ENCODE data around the gene A2ML1. TPM values are rescaled to one million over a fixed set of nuclear protein-coding genes. Genes with fewer than 3 reads are reported as not detected.

A2ML1 gene
- total and polyA plus RNA-seq, 2 donors from 2014 or later: not detected

DNA sequence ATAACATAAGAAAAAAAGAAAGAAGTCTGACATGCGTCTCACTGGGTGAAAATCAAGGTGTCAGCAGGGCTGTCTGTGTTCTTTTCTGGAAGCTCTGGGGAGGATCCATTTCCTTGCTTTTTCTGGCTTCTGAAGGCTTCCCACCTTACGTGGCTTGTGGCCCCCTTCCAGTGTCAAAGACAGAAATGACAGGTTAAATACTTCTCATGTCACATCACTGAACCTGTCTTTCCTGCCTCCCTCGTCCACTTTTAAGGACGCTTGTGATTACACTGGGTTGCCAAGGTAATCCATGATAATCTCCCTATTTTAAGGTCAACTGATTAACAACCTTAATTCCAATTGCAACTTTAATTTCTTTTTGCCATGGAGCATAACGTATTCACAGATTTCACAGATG is 87.3 kb downstream of the A2ML1 start:
- no peak for FAIRE-seq
- H3K9me3 ChIP-seq (ENCODE audit: control insufficient read depth in 2 of 3, insufficient read depth in 1 of 3, low read length in 3 of 3): no peaks in the 10 kb centered on the region
- TF ChIP-seq, protein P1, sequence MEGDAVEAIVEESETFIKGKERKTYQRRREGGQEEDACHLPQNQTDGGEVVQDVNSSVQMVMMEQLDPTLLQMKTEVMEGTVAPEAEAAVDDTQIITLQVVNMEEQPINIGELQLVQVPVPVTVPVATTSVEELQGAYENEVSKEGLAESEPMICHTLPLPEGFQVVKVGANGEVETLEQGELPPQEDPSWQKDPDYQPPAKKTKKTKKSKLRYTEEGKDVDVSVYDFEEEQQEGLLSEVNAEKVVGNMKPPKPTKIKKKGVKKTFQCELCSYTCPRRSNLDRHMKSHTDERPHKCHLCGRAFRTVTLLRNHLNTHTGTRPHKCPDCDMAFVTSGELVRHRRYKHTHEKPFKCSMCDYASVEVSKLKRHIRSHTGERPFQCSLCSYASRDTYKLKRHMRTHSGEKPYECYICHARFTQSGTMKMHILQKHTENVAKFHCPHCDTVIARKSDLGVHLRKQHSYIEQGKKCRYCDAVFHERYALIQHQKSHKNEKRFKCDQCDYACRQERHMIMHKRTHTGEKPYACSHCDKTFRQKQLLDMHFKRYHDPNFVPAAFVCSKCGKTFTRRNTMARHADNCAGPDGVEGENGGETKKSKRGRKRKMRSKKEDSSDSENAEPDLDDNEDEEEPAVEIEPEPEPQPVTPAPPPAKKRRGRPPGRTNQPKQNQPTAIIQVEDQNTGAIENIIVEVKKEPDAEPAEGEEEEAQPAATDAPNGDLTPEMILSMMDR (IDR thresholded peaks at IDR 0.05; ENCODE audit: borderline replicate concordance, extremely low read depth, insufficient read depth): no peak
- no peak overlapping the region for H3K9ac ChIP-seq (ENCODE audit: low read length in 3 of 3)
- no peak for DNase-seq
- no peak overlapping the region for H3K4me3 ChIP-seq (ENCODE audit: low read length in 3 of 3)
- H3K4me1 ChIP-seq (ENCODE audit: control insufficient read depth in 2 of 3, insufficient read depth in 2 of 3, low read depth in 1 of 3, low read length in 3 of 3): peaks cover 0 to 8% (median 0%) of the 10 kb centered on the region in 3 donors
- H3K27ac ChIP-seq (ENCODE audit: low read depth in 2 of 2, low read length in 2 of 2): no peak overlapping the region
- intact Hi-C loops (cut with DNase I): no loop called here
- no peaks in the 10 kb centered on the region for H3K27me3 ChIP-seq (ENCODE audit: control insufficient read depth, insufficient read depth, low read length)
- H3K36me3 ChIP-seq (ENCODE audit: control insufficient read depth in 2 of 3, insufficient read depth in 3 of 3, low read length in 3 of 3): no peaks in the 10 kb centered on the region

DNA sequence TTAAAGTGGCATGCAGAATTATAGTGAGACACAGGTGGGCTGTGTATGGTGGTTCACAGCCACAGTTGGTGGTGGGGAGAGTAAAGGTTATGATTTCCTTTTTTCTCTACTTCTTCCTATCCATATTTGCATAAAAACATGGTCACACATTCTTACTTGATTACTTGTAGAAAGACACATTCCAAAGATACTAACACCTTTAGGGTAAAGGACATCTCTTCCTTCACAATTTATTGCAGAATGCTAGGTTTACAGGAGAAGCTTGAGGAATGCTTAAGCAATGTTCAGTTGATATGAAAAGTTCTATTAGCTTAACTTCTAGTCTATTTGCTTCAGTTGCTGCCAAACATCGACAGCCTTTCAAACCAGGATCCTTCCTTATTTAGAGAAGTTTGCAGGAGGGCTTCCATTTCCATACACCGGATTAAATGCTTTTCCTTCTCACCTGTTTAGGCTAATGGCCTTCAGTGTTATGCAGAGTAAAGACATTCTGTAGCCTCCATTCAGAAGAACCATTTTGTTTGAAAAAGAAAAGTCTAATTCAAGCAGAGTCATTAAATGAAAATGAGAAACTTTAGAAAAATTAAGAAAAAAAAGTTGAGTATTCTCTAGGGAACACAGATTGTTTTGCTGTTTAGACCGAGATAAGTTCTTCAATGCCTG is 89.3 kb downstream of the A2ML1 start:
- no peaks in the 10 kb centered on the region for H3K9me3 ChIP-seq (ENCODE audit: control insufficient read depth in 2 of 3, insufficient read depth in 1 of 3, low read length in 3 of 3)
- no peak for FAIRE-seq

DNA sequence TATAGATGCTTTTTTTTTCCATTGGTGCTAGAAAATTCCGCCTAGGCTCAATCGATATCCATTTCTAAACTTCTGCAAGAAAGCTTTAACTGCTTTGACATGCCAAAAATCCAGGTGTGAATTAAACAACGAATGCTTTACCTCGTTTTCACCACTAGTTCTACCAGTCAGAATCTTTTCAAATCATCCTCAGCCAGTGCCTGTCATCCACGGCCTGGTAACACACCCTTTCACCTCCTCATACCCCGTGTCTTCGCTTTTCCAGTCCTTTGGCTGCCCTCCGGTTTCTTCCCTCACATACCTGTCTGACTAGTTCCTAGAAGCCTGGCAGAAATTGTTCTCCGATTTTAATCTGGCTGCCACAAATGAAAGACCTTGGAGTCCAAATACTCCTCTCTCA is 90.5 kb downstream of the A2ML1 start:
- no peaks in the 10 kb centered on the region for H3K9me3 ChIP-seq (ENCODE audit: control insufficient read depth in 2 of 3, insufficient read depth in 1 of 3, low read length in 3 of 3)
- no peaks in the 10 kb centered on the region for H3K36me3 ChIP-seq (ENCODE audit: control insufficient read depth in 2 of 3, insufficient read depth in 3 of 3, low read length in 3 of 3)
- H3K4me3 ChIP-seq (ENCODE audit: low read length in 3 of 3): peak overlapping the region in 2 of 3 donors; percentile 71 to 95
- peak overlapping the region in 1 of 2 donors; percentile 57 for H3K27ac ChIP-seq (ENCODE audit: low read depth in 2 of 2, low read length in 2 of 2)
- peaks cover 0 to 8% (median 5%) of the 10 kb centered on the region in 3 donors for H3K4me1 ChIP-seq (ENCODE audit: control insufficient read depth in 2 of 3, insufficient read depth in 2 of 3, low read depth in 1 of 3, low read length in 3 of 3)
- FAIRE-seq: no peak
- TF ChIP-seq, protein P1 (IDR thresholded peaks at IDR 0.05; ENCODE audit: borderline replicate concordance, extremely low read depth, insufficient read depth): no peak
- intact Hi-C loops (cut with DNase I): no loop called here
- H3K27me3 ChIP-seq (ENCODE audit: control insufficient read depth, insufficient read depth, low read length): no peaks in the 10 kb centered on the region
- H3K9ac ChIP-seq (ENCODE audit: low read length in 3 of 3): peak overlapping the region in 1 of 3 donors; percentile 41
- DNase-seq: peak in 4 of 5 donors; percentile 35 to 64 (median 58)

More for the DNA sequence above, 89.3 kb downstream of the A2ML1 start:
- no peak for DNase-seq
- Histone ChIP-seq H3K27ac (ENCODE audit: low read depth in 2 of 2, low read length in 2 of 2) (no peak overlapping the region), H3K9ac (ENCODE audit: low read length in 3 of 3) (no peak overlapping the region), H3K4me3 (ENCODE audit: low read length in 3 of 3) (no peak overlapping the region), H3K27me3 (ENCODE audit: control insufficient read depth, insufficient read depth, low read length) (no peaks in the 10 kb centered on the region), H3K36me3 (ENCODE audit: control insufficient read depth in 2 of 3, insufficient read depth in 3 of 3, low read length in 3 of 3) (no peaks in the 10 kb centered on the region), H3K4me1 (ENCODE audit: control insufficient read depth in 2 of 3, insufficient read depth in 2 of 3, low read depth in 1 of 3, low read length in 3 of 3) (peaks cover 0 to 8% (median 5%) of the 10 kb centered on the region in 3 donors)
- TF ChIP-seq, protein P1 (IDR thresholded peaks at IDR 0.05; ENCODE audit: borderline replicate concordance, extremely low read depth, insufficient read depth): no peak
- intact Hi-C loops (cut with DNase I): no loop called here

All from kidney (tissue), 14 donors.